Liver (tissue), 3 donors: ENCODE data around the gene CDCP1.

Experiments used
- EGR1 ChIP-seq, 2 donors: IDR thresholded peaks; 2 replicates each; pipeline ENCODE4 v1.6.1; 2016 to 2018; ENCODE audit warnings: antibody characterized with exemption in 2 of 2, low read depth in 2 of 2
- HNF4G ChIP-seq: IDR thresholded peaks from 2 replicates; pipeline ENCODE4 v1.6.1; 2016; ENCODE audit warnings: antibody characterized with exemption
- JUND ChIP-seq, 2 donors: IDR thresholded peaks; 2 replicates each; pipeline ENCODE4 v1.6.1; 2016; ENCODE audit warnings: antibody characterized with exemption in 2 of 2
- SP1 ChIP-seq: IDR thresholded peaks from 2 replicates; pipeline ENCODE4 v1.6.1; 2018; ENCODE audit warnings: antibody characterized with exemption, mild to moderate bottlenecking
- TAF1 ChIP-seq: conservative IDR thresholded peaks from 2 replicates; pipeline ENCODE4 v1.6.1; 2016; ENCODE audit warnings: antibody characterized with exemption, mild to moderate bottlenecking
- TF ChIP-seq, protein P1 (sequence below): fragments of 150-350 bp; IDR thresholded peaks from 2 replicates; pipeline ENCODE4 v1.5.1; 2017; ENCODE audit warnings: improper control_type of control experiment, low read depth, low read length; ENCODE audit not compliant: missing input control
- donor health status: healthy.
- donor health status: healthy.

DNA sequence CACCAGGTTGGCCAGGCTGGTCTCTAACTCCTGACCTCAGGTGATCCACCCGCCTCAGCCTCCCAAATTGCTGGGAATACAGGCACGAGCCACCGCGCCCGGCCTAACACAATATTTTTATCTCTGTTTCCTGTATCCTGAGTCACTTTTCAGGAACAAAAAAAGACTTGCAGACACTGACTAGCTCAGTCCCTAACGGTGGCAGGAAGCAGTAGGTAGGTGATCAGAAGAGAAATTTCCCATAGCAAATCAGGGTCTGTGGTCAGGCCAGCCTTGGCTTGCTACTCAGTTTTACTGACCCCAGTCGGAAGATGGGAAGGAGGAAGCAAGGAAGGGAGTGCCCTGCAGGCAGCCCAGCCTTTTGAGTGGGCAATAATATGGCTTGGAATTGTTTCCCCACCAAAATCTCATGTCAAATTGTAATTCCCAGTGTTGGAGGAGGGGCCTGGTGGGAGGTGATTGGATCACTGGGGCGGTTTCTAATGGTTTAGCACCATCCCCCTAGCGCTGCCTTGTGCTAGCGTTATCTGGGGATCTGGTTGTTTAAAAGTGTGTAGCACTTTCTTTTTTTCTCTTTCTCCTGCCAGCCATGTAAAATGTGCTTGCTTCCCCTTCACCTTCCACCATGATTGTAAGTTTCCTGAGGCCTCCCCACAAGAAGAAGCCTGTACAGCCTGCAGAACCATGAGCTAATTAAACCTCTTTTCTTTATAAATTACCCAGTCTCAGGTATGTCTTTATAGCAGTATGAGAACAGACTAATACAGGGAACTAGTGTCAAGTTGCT, 19.5 kb upstream of the CDCP1 start:
- TF ChIP-seq, protein P1, sequence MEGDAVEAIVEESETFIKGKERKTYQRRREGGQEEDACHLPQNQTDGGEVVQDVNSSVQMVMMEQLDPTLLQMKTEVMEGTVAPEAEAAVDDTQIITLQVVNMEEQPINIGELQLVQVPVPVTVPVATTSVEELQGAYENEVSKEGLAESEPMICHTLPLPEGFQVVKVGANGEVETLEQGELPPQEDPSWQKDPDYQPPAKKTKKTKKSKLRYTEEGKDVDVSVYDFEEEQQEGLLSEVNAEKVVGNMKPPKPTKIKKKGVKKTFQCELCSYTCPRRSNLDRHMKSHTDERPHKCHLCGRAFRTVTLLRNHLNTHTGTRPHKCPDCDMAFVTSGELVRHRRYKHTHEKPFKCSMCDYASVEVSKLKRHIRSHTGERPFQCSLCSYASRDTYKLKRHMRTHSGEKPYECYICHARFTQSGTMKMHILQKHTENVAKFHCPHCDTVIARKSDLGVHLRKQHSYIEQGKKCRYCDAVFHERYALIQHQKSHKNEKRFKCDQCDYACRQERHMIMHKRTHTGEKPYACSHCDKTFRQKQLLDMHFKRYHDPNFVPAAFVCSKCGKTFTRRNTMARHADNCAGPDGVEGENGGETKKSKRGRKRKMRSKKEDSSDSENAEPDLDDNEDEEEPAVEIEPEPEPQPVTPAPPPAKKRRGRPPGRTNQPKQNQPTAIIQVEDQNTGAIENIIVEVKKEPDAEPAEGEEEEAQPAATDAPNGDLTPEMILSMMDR: no peak
- TF ChIP-seq JUND (IDR thresholded peaks at IDR 0.05) (no peak), EGR1 (IDR thresholded peaks at IDR 0.05; ENCODE audit: low read depth in 2 of 2) (no peak), TAF1 (no peak), SP1 (no peak), HNF4G (no peak)
